SJCRH30 (cell line): ENCODE data around the gene ANKRD6. TPM values are rescaled to one million over a fixed set of nuclear protein-coding genes. Genes with fewer than 3 reads are reported as not detected.

Source experiments
- total RNA-seq: library from RNA; depleted of rRNA; stranded (reverse); fragments of >200 nt; shearing (Covaris generic); gene quantifications from 2 replicates; pipeline ENCODE4 v1.2.3, GENCODE V29; 2014; rRNA removed

ANKRD6 gene
- total RNA-seq, 1 experiment from 2014 or later: 0.73 TPM

Other genes starting within 250 kb of the ANKRD6 start
- gene GABRR1, start 215.8 kb upstream of the ANKRD6 start, total RNA-seq: 0.26 and 0.30 TPM in 2 replicates
- 0.32 and 0.33 TPM in 2 replicates for gene GABRR2, start 117.9 kb upstream of the ANKRD6 start, total RNA-seq
- gene UBE2J1, start 80.4 kb upstream of the ANKRD6 start, total RNA-seq: 50.4 and 54.5 TPM in 2 replicates
- 61.3 and 63.8 TPM in 2 replicates for gene RRAGD, start 20.9 kb upstream of the ANKRD6 start, total RNA-seq
- 32.1 and 33.3 TPM in 2 replicates for gene LYRM2, start 205.6 kb downstream of the ANKRD6 start, total RNA-seq